ENCODE measurements around the gene ARID5B.

DNA sequence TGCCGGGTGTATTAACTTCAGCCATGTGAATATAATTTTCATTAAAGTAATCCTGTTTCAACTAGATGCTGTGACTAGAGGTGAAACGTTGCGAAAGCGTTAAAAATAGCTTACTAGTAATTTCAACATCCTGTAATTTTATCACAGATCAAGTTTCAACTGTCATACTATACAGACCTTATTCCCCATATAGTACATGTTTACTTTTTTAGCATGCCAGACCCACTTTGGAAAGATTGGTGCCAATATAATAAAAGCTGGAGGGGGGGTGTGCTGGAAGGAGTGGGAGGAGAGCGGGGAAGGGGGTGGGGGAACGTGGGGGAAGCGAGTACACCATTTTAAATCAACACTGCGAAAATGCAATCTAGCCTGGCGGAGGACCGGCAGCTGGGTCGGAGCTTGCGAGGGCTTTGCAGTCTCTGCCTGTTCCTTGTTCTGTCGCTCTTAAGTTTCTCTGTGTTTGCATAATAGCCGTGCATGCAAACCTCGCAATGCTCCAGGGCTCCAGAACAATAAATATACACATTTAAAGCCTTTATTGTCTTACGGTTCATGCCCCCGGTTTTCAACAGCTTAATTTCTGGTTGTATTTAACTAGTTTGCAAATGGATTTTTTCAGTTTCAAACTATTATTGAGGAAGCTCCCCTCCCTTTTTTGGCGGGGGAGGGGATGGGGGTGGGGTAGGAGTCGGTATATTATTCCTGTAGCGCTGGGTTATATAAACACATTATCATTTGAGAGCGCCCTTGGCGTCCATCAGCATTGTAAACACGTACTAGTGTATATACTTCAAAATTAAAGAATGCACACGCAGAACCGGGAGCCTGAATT, 1.3 kb upstream of the ARID5B start:
- TF ChIP-seq ZNF384 (IDR thresholded peaks at IDR 0.05) (no peak), BHLHE40 (IDR thresholded peaks at IDR 0.05; ENCODE audit: borderline replicate concordance) (no peak), FOXM1 (IDR thresholded peaks at IDR 0.05; ENCODE audit: borderline replicate concordance) (no peak), SP1 (IDR thresholded peaks at IDR 0.05) (no peak), TARDBP (IDR thresholded peaks at IDR 0.05) (no peak), CTBP1 (IDR thresholded peaks at IDR 0.05; ENCODE audit: borderline replicate concordance) (peak; percentile 90), HDGF (IDR thresholded peaks at IDR 0.05; ENCODE audit: borderline replicate concordance) (no peak), FOXK2 (IDR thresholded peaks at IDR 0.05) (no peak)
- TF ChIP-seq, protein P1, sequence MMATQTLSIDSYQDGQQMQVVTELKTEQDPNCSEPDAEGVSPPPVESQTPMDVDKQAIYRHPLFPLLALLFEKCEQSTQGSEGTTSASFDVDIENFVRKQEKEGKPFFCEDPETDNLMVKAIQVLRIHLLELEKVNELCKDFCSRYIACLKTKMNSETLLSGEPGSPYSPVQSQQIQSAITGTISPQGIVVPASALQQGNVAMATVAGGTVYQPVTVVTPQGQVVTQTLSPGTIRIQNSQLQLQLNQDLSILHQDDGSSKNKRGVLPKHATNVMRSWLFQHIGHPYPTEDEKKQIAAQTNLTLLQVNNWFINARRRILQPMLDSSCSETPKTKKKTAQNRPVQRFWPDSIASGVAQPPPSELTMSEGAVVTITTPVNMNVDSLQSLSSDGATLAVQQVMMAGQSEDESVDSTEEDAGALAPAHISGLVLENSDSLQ (IDR thresholded peaks at IDR 0.05): peak; percentile 31

All from HEK293T (cell line).